ENCODE results near the gene SP3. TPM values are rescaled to one million over a fixed set of nuclear protein-coding genes. Genes with fewer than 3 reads are reported as not detected.

The SP3 gene
- total and polyA plus RNA-seq, 9 of the 15 experiments (the other 6 are each of a cell fraction or from before 2014, with no cell fraction given): 12.0 to 106 (median 74.9) TPM

DNA sequence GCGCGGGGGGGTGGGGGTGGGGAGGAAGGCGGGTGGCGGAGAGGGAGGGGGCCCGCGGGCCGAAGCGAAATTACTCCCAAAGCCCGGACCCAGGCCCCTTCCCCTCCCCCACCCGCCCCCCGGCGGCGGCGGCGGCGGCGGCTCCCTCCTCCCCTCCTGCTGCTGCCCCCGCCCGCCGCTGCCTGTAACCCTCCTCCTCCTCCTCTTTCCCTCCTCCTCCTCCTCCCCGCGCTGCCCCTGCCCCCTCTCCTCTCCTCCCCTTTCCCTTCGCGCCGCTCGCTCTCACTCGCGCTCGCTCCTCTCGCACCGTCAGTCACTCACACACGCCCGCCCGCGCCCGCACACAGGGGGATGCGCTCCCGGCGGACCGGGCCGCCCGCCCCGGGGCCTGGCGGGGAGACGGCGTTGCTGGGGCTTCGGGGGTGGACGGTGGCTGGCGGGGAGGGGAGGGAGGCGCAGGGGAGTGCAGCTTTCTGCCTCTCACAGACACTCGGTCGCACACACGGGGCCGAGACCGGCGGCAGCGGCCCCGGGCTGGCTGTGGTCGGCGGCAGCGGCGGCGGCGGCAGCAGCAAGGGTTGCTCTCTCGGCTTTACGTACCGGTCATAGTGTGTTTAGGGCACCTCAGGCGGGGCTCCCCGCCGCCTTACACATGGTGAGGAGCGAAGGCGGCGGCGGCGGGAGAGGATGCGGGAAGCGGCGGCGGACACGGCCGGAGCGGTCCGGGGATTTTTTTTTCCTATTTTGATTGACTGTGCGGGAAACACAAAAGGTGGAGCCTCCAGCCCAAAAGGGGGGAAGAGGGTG, 405 bp downstream of the SP3 start (continued):
- TF ChIP-seq ZNF57 (CRISPR knock-in tag; IDR thresholded peaks at IDR 0.05): 0 out of 2 replicates have a peak, but pooled peaks have one; percentile 43
- peak; percentile 97 for TF ChIP-seq GTF2E2 (tag; IDR thresholded peaks at IDR 0.05)
- TF ChIP-seq RHOXF2B (CRISPR knock-in tag; conservative IDR thresholded peaks at IDR 0.05): no peak
- no peak for TF ChIP-seq FOXA1 (IDR thresholded peaks at IDR 0.05; ENCODE audit: borderline replicate concordance)
- TF ChIP-seq E2F3 (CRISPR knock-in tag; IDR thresholded peaks at IDR 0.05): peak; percentile 12; the same call in 1 of the 2 replicates
- peak in 1 of 3 experiments; percentile 13 for TF ChIP-seq YY1 (IDR thresholded peaks at IDR 0.05; ENCODE audit: borderline replicate concordance in 1 of 3, control insufficient read depth in 1 of 3, extremely low read depth in 1 of 3, insufficient read depth in 3 of 3, insufficient read length in 1 of 3, insufficient replicate concordance in 2 of 3, low read depth in 1 of 3, low read length in 2 of 3)
- peak in 1 of 2 experiments; percentile 15; a peak in 1 of 4 replicates for TF ChIP-seq TEAD1 (CRISPR knock-in tag; IDR thresholded peaks at IDR 0.05)
- TF ChIP-seq ZFPM2 (CRISPR knock-in tag; IDR thresholded peaks at IDR 0.05): peak; percentile 83; the same call in 1 of the 2 replicates
- no peak for TF ChIP-seq ZNF324 (CRISPR knock-in tag; IDR thresholded peaks at IDR 0.05)
- no peak for TF ChIP-seq TCF7L2 (IDR thresholded peaks at IDR 0.05; ENCODE audit: low read depth, low read length)
- TF ChIP-seq SP1 (CRISPR knock-in tag; IDR thresholded peaks at IDR 0.05): no peak; the same call in 1 of the 2 replicates
- TF ChIP-seq NR2C1 (IDR thresholded peaks at IDR 0.05): no peak
- TF ChIP-seq NR2C1 (tag; IDR thresholded peaks at IDR 0.05): no peak
- peak; percentile 21 to 74; a peak in 2 of 4 replicates for TF ChIP-seq HDAC1 (IDR thresholded peaks at IDR 0.05)
- no peak for TF ChIP-seq MAFK (IDR thresholded peaks at IDR 0.05; ENCODE audit: low read length)
- TF ChIP-seq SIN3B (IDR thresholded peaks at IDR 0.05; ENCODE audit: low read depth): 0 out of 2 replicates have a peak, but pooled peaks have one; percentile 20
- TF ChIP-seq, protein P1, sequence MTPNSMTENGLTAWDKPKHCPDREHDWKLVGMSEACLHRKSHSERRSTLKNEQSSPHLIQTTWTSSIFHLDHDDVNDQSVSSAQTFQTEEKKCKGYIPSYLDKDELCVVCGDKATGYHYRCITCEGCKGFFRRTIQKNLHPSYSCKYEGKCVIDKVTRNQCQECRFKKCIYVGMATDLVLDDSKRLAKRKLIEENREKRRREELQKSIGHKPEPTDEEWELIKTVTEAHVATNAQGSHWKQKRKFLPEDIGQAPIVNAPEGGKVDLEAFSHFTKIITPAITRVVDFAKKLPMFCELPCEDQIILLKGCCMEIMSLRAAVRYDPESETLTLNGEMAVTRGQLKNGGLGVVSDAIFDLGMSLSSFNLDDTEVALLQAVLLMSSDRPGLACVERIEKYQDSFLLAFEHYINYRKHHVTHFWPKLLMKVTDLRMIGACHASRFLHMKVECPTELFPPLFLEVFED (CRISPR knock-in tag; conservative IDR thresholded peaks at IDR 0.05): peak; percentile 61; the same call in 1 of the 2 replicates
- TF ChIP-seq CBX2 (IDR thresholded peaks at IDR 0.05; ENCODE audit: insufficient read depth, low read length, poor library complexity, severe bottlenecking): no peak
- peak; percentile 24; the same call in 1 of the 2 replicates for TF ChIP-seq ZNF830 (CRISPR knock-in tag; IDR thresholded peaks at IDR 0.05)
- no peak for TF ChIP-seq MECOM (CRISPR knock-in tag; IDR thresholded peaks at IDR 0.05)
- TF ChIP-seq POU5F1 (IDR thresholded peaks at IDR 0.05; ENCODE audit: borderline replicate concordance, low read depth, low read length, partially characterized antibody): no peak
- TF ChIP-seq, protein P2, sequence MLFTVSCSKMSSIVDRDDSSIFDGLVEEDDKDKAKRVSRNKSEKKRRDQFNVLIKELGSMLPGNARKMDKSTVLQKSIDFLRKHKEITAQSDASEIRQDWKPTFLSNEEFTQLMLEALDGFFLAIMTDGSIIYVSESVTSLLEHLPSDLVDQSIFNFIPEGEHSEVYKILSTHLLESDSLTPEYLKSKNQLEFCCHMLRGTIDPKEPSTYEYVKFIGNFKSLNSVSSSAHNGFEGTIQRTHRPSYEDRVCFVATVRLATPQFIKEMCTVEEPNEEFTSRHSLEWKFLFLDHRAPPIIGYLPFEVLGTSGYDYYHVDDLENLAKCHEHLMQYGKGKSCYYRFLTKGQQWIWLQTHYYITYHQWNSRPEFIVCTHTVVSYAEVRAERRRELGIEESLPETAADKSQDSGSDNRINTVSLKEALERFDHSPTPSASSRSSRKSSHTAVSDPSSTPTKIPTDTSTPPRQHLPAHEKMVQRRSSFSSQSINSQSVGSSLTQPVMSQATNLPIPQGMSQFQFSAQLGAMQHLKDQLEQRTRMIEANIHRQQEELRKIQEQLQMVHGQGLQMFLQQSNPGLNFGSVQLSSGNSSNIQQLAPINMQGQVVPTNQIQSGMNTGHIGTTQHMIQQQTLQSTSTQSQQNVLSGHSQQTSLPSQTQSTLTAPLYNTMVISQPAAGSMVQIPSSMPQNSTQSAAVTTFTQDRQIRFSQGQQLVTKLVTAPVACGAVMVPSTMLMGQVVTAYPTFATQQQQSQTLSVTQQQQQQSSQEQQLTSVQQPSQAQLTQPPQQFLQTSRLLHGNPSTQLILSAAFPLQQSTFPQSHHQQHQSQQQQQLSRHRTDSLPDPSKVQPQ (CRISPR knock-in tag; IDR thresholded peaks at IDR 0.05; ENCODE audit: borderline replicate concordance): no peak
- peak; percentile 70; the same call in 1 of the 2 replicates for TF ChIP-seq CBX1 (IDR thresholded peaks at IDR 0.05; ENCODE audit: low read depth)
- no peak for TF ChIP-seq NR4A1 (CRISPR knock-in tag; IDR thresholded peaks at IDR 0.05)
- TF ChIP-seq NR4A1 (tag; IDR thresholded peaks at IDR 0.05): no peak

All from K562 (cell line).